Osteoblast (primary cell): Measurements from ENCODE around the gene UROD. TPM values are rescaled to one million over a fixed set of nuclear protein-coding genes. Genes with fewer than 3 reads are reported as not detected.

Source experiments
- DNase-seq: peaks from one replicate; pipeline ENCODE4 v3.0.0; 2011; ENCODE audit warnings: low spot score, mixed read lengths; ENCODE audit not compliant: insufficient read length; ENCODE audit errors: missing footprints
- H2AFZ ChIP-seq: 2 replicates; pipeline ENCODE4 v1.6.0; 2011; ENCODE audit warnings: mild to moderate bottlenecking, low read length
- H3K27ac ChIP-seq: 2 replicates; pipeline ENCODE4 v1.5.1; 2011; ENCODE audit warnings: mild to moderate bottlenecking, low read depth, low read length, moderate library complexity
- H3K27me3 ChIP-seq: 2 replicates; pipeline ENCODE4 v1.6.0; 2012; ENCODE audit warnings: mild to moderate bottlenecking, control low read depth, inconsistent platforms, low read length, moderate library complexity; ENCODE audit not compliant: insufficient read depth
- H3K36me3 ChIP-seq: 2 replicates; pipeline ENCODE4 v1.5.1; 2011; ENCODE audit warnings: mild to moderate bottlenecking, low read length, control low read depth, moderate library complexity; ENCODE audit not compliant: insufficient read depth
- H3K4me1 ChIP-seq: 2 replicates; pipeline ENCODE4 v1.5.1; 2011; ENCODE audit warnings: mild to moderate bottlenecking, low read length, control low read depth, moderate library complexity; ENCODE audit not compliant: insufficient read depth
- H3K4me2 ChIP-seq: 2 replicates; pipeline ENCODE4 v1.6.0; 2011; ENCODE audit warnings: mild to moderate bottlenecking, low read length; ENCODE audit not compliant: insufficient read depth
- H3K4me3 ChIP-seq: fragments of 200-600 bp; sonication (generic); 3 replicates; pipeline ENCODE4 v1.5.1; 2012; ENCODE audit warnings: mild to moderate bottlenecking, low read length, inconsistent platforms; ENCODE audit not compliant: insufficient read depth
- H3K79me2 ChIP-seq: 2 replicates; pipeline ENCODE4 v1.6.0; 2012; ENCODE audit warnings: mild to moderate bottlenecking, low read length, control low read depth, inconsistent platforms; ENCODE audit not compliant: insufficient read depth
- H3K9me3 ChIP-seq: 2 replicates; pipeline ENCODE4 v1.5.1; 2011; ENCODE audit warnings: low read depth, low read length, control low read depth
- H4K20me1 ChIP-seq: 2 replicates; pipeline ENCODE4 v1.6.0; 2012; ENCODE audit warnings: mild to moderate bottlenecking, low read length, control low read depth; ENCODE audit not compliant: insufficient read depth
- total RNA-seq: library from RNA; depleted of rRNA; stranded (reverse); fragments of >200 nt; gene quantifications from 2 replicates; pipeline ENCODE4 v1.2.3, GENCODE V29; 2012
- TF ChIP-seq, protein P1 (sequence below): IDR thresholded peaks from 2 replicates; pipeline ENCODE4 v1.5.1; 2011; ENCODE audit warnings: mild to moderate bottlenecking, low read depth, low read length, moderate library complexity; ENCODE audit errors: extremely low read depth

UROD gene
- total RNA-seq, 1 donor: 123 TPM

- DNase-seq: no peak
- Histone ChIP-seq H3K9me3 (no peaks in the 10 kb centered on the region), H3K27me3 (no peaks in the 10 kb centered on the region), H3K27ac (no peak overlapping the region), H3K4me1 (no peaks in the 10 kb centered on the region), H3K4me2 (no peak overlapping the region), H2AFZ (no peak overlapping the region), H4K20me1 (no peaks in the 10 kb centered on the region), H3K36me3 (no peaks in the 10 kb centered on the region), H3K79me2 (no peaks in the 10 kb centered on the region), H3K4me3 (no peak overlapping the region)
- TF ChIP-seq, protein P1, sequence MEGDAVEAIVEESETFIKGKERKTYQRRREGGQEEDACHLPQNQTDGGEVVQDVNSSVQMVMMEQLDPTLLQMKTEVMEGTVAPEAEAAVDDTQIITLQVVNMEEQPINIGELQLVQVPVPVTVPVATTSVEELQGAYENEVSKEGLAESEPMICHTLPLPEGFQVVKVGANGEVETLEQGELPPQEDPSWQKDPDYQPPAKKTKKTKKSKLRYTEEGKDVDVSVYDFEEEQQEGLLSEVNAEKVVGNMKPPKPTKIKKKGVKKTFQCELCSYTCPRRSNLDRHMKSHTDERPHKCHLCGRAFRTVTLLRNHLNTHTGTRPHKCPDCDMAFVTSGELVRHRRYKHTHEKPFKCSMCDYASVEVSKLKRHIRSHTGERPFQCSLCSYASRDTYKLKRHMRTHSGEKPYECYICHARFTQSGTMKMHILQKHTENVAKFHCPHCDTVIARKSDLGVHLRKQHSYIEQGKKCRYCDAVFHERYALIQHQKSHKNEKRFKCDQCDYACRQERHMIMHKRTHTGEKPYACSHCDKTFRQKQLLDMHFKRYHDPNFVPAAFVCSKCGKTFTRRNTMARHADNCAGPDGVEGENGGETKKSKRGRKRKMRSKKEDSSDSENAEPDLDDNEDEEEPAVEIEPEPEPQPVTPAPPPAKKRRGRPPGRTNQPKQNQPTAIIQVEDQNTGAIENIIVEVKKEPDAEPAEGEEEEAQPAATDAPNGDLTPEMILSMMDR: no peak
Measured at GRCh38 chr1:45038661-45039364, 26.8 kb downstream of the UROD start.

DNA sequence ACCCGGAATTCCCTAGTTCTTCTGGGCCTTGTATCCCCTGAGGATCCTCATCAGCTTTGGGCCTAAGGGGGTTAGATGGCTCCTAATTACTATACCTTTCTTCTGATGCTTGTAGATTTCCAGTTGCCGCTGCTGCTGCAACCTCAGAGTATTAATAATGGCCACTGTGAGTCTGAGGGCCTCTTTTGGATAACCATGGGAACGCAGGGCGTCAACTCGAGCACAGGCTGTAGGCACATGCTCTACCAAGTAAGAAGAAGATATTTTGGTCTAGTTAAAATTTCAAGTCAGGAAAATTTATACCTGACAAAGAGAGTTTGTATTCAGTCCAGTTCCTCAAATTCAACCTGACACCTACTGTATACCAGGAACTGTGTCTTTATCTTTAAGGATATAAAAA is 28.2 kb downstream of the UROD start:
- no peak for DNase-seq
- H2AFZ ChIP-seq: no peak overlapping the region
- no peaks in the 10 kb centered on the region for H3K9me3 ChIP-seq
- H3K4me2 ChIP-seq: no peak overlapping the region
- TF ChIP-seq, protein P1: no peak
- H4K20me1 ChIP-seq: no peaks in the 10 kb centered on the region
- H3K27ac ChIP-seq: no peak overlapping the region
- no peak overlapping the region for H3K4me3 ChIP-seq
- H3K36me3 ChIP-seq: no peaks in the 10 kb centered on the region
- no peaks in the 10 kb centered on the region for H3K79me2 ChIP-seq
- no peaks in the 10 kb centered on the region for H3K27me3 ChIP-seq
- H3K4me1 ChIP-seq: no peaks in the 10 kb centered on the region

DNA sequence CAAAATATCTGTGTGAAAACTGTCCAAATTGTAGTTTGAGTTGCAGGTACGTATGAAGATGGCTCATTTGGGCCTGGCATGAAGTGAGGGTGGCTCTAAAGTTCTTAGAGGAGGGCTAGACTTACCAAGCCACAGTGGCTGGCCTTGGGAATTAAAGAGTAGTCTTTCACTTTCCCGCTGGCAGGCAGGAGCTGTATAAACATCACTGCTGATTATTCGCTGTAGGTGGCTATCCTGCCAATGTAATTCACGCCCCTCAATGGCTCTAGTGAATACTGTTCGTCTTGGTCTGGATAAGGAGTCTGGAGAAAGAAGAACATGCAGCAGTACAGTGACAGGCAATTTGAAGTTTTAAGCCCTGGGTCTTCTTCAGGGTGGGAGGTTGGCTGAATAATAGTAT is 31.0 kb downstream of the UROD start:
- Histone ChIP-seq H3K4me2 (no peak overlapping the region), H3K27me3 (no peaks in the 10 kb centered on the region), H3K4me3 (no peak overlapping the region), H2AFZ (no peak overlapping the region), H3K79me2 (no peaks in the 10 kb centered on the region), H3K36me3 (no peaks in the 10 kb centered on the region), H4K20me1 (no peaks in the 10 kb centered on the region), H3K4me1 (no peaks in the 10 kb centered on the region), H3K9me3 (no peaks in the 10 kb centered on the region), H3K27ac (no peak overlapping the region)
- DNase-seq: no peak
- TF ChIP-seq, protein P1: no peak

GRCh38 chr1:45044916-45045315 is 32.9 kb downstream of the UROD start:
- Histone ChIP-seq H3K36me3 (no peaks in the 10 kb centered on the region), H3K4me1 (no peaks in the 10 kb centered on the region), H3K4me2 (no peak overlapping the region), H4K20me1 (no peaks in the 10 kb centered on the region), H3K27ac (no peak overlapping the region), H2AFZ (no peak overlapping the region), H3K9me3 (no peaks in the 10 kb centered on the region), H3K79me2 (no peaks in the 10 kb centered on the region), H3K27me3 (no peaks in the 10 kb centered on the region), H3K4me3 (no peak overlapping the region)
- no peak for DNase-seq
- TF ChIP-seq, protein P1: no peak
